HEK293 (cell line): Measurements from ENCODE around the gene METTL26.
A peak's percentile ranks its signal among the peaks of the same experiment; 100 is the strongest.

Source experiments
- BCL6B ChIP-seq: fragments of 450-650 bp; formaldehyde crosslinking; IDR thresholded peaks from 2 replicates; pipeline ENCODE4 v1.5.1; 2017; ENCODE audit warnings: missing biosample characterization, missing genetic modification characterization
- CTCF ChIP-seq: fragments of 450-650 bp; formaldehyde crosslinking; IDR thresholded peaks from 2 replicates; pipeline ENCODE4 v1.5.1; 2016; ENCODE audit warnings: missing biosample characterization, missing genetic modification characterization
- GLIS2 ChIP-seq: fragments of 450-650 bp; formaldehyde crosslinking; IDR thresholded peaks from 2 replicates; pipeline ENCODE4 v1.5.1; 2016; ENCODE audit warnings: missing biosample characterization, missing genetic modification characterization
- PRDM4 ChIP-seq: fragments of 450-650 bp; formaldehyde crosslinking; IDR thresholded peaks from 2 replicates; pipeline ENCODE4 v1.5.1; 2017; ENCODE audit warnings: missing biosample characterization, missing genetic modification characterization
- ZBTB8A ChIP-seq: fragments of 450-650 bp; formaldehyde crosslinking; IDR thresholded peaks from 2 replicates; pipeline ENCODE4 v1.5.1; 2016; ENCODE audit warnings: missing biosample characterization, missing genetic modification characterization
- ZNF501 ChIP-seq: fragments of 450-650 bp; formaldehyde crosslinking; IDR thresholded peaks from 2 replicates; pipeline ENCODE4 v1.5.1; 2016; ENCODE audit warnings: missing biosample characterization, missing genetic modification characterization
- ZNF571 ChIP-seq: fragments of 450-650 bp; formaldehyde crosslinking; IDR thresholded peaks from 2 replicates; pipeline ENCODE4 v1.5.0; 2017; ENCODE audit warnings: missing biosample characterization, missing genetic modification characterization

- TF ChIP-seq GLIS2 (peak; percentile 29; the same call in 1 of the 2 replicates), CTCF (tag by site-specific recombination) (no peak), BCL6B (no peak), ZNF501 (no peak), ZNF571 (tag by site-specific recombination) (no peak), ZBTB8A (tag by site-specific recombination) (no peak), PRDM4 (tag by site-specific recombination) (no peak)
Observed at GRCh38 chr16:673399-673991, 37.4 kb upstream of the METTL26 start.
